Kidney glomerular epithelial cell (primary cell): ENCODE results near the gene ACTR3.

Source experiments
- DNase-seq: peaks from one replicate; lab custom pipeline; 2025; lab: John Stamatoyannopoulos, UW

The ACTR3 gene

DNA sequence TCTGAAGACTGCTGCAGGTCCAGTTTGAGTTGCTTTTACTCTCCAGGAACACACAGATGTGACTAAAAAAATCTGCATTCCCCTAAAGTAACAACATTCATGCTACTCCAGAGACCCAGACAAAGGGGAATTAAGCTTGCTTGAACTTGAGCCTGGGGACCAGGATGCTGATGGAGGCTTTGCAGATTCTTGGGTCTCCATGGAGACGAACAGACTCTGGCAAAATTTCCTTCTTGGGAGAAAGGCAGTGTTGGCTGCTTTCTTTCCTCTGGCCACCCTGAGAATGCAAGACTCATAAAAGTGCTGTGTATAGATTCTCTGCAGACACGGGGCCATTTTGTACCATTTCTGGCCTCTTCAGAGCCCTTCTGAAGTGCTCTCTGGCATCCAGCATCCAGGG, 112.0 kb downstream of the ACTR3 start:
- DNase-seq: no peak

- no peak for DNase-seq
Observed at GRCh38 chr2:114005110-114005783, 115.4 kb downstream of the ACTR3 start.

- DNase-seq: no peak
Observed at GRCh38 chr2:114006460-114006859, 116.6 kb downstream of the ACTR3 start.

DNA sequence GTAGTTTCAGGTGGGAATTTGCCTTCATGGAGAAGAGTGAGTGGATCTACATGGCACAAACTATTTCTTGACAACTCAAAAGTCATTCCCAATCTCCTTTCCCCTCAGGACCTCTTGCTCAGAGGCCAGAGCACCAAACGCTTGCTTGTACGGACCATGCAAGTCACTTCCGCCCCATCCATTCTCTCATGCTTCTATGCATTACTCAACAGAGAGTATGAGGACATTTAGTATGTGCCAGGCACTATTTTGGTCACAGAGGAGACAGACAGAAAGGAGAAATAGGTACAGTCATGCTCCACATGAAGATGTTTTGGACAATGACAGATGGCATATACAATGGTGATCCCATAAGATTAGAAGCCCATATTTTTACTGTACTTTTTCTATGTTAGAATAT, 117.5 kb downstream of the ACTR3 start:
- DNase-seq: no peak

DNA sequence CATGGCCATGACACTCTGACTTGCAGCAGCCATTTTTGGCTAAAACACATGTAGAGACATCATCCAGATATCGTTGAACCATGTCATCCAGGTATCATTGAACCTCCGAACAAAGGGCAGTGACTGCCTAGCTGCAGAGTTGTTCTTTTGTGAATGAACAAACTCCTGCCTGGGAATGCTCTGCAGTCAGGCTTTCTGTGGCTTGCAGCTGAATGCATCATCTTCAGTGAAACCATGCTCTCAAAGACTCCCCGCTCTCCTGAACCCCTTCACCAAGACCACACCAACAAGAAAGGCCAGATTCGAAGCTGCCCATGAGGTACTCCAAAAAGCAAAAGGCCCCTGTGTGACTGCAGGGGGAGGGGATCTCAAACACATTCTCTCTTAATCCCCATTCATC, 118.8 kb downstream of the ACTR3 start:
- no peak for DNase-seq

- no peak for DNase-seq
Observed at GRCh38 chr2:114009205-114009944, 119.5 kb downstream of the ACTR3 start.

GRCh38 chr2:114010001-114010400, 120.1 kb downstream of the ACTR3 start:
- DNase-seq: no peak

DNA sequence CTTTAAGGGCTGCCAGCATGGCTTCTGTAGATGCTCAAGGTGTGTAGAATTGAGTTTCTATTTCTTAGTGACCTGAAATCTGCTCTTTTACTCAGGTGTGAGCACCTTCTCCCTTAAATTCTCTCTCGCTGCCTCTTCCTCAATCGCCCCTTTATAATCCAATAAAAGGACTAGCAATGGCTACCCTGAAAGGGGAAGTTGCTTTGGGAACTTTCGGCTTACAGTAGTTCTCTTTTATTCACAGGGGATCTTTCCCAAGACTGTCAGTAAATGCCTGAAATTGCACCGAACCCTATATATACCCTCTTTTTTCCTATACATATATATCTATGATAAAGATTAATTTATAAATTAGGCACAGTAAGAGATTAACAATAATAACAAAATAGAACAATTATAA, 121.8 kb downstream of the ACTR3 start:
- DNase-seq: no peak
